Measurements from ENCODE around the gene ITGA11.

ITGA11 gene

GRCh38 chr15:68261980-68262379, 170.0 kb downstream of the ITGA11 start:
- DNase-seq, result no peak

DNA sequence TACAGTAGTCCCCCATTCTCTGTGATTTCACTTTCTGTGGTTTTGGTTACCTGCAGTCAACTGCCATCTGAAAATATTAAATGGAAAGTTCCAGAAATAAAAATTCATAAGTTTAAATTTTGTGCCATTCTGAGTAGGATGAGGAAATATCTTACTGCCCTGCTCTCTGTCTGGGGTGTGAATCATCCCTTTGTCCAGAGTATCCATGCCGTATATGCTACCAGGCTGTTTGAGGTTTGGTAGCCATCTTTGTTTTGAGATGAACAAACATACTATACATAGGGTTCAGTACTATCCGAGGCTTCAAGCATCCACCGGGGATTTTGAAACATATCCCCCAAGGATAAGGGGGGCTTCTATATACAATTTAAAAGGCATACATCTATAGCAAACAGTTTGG, 170.7 kb downstream of the ITGA11 start:
- DNase-seq, result no peak

DNA sequence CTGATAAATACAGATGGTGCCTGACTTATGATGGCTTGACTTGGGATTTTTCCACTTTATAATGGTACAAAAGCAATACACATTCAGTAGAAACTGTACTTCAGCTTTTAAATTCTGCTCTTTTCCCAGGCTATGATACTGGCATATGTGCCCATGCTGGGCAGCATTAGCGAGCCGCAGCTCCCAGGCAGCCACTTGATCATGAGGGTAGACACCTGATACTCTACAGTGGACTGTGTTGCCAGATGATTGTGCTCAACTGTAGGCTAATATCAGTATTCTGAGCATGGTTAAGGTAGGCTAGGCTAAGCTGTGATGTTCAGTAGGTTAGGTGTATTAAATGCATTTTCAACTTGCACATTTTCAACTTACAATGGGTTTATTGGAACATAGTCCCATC, 172.1 kb downstream of the ITGA11 start:
- no peak for DNase-seq

- DNase-seq, result no peak
Measured at GRCh38 chr15:68258692-68259091, 173.3 kb downstream of the ITGA11 start.

DNA sequence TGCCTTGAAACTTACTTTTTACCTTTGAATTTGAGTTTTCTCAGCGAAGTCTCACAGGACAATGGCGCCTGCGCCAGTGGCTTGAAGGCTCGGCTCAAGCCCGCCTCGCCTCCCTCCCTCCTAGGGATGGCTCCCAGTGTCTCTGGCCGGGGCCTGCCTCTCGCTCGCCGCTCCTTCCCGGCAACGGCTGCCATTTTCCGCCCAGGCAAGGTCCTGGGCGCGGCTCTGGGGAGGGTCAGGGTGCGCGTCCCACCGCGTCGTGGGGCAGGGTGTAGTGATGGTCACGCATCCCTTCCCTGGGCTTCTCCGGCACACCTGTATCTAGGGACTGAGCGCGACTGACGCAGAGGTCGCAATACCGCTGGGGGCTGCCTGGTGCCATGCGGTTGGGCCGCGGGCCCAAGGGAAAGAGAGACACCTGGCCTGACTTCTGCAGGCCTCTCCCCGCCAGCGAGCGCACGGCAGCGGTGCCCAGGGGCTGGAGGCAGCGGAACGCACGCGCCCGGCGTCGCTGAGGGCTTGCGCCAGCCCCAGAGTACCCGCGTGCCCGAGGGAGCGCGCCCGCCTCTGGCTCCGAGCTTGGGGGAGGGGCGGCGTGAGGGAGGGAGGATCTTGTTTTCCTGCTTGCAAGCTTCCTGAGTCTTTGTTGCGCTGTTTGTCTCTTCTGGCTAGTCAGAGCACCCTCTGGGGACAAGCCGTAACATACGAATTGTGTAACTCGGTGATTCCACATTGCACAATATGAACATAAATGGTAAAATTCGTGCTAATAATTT, 175.1 kb downstream of the ITGA11 start:
- DNase-seq, result peak; percentile 81

- peak; percentile 80 for DNase-seq
Measured at GRCh38 chr15:68252925-68253534, 178.9 kb downstream of the ITGA11 start.

DNA sequence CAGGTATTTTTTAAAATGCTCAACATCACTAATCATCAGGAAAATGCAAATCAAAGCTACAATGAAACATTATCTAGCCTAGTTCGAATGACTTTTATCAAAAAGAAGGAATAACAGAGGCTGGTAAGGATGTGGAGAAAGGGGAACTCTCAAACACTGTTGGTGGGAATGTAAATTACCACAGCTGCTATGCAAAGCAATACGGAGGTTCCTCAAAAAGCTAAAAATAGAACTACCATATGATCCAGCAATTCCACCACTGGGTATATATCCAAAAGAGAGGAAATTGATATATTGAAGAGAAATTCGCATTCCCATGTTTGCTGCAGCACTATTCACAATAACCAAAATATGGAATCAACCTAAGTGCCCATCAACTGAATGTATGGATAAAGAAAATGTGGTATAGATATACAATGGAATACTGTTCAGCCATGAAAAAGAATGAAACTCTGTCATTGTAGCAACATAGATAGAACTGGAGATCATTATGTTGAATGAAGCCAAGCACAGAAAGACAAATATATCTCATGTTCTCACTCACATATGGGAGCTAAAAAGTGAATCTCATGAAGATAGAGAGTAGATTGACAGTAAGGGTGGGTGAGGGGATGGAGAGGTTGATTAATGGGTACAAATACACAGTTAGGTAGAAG, 182.8 kb downstream of the ITGA11 start:
- DNase-seq, result no peak

Data from fibroblast of skin of abdomen (primary cell).